Mesothelial cell of epicardium (in vitro differentiated cells): ENCODE measurements around the gene NOS2. TPM values are rescaled to one million over a fixed set of nuclear protein-coding genes. Genes with fewer than 3 reads are reported as not detected.
"Not testable (repeated sequence)": the region's sequence is repeated elsewhere in the genome, so short reads cannot be mapped to it uniquely, and the experiment has no call there.

Experiments used
- DNase-seq, 2 experiments: peaks; one replicate each; pipeline ENCODE4 v3.0.0; 2021; ENCODE audit warnings: low spot score in 2 of 2; ENCODE audit not compliant: unreplicated experiment in 2 of 2
- H3K27ac Mint-ChIP-seq: 2 replicates; pipeline ENCODE4 v1.8.0; 2021; ENCODE audit warnings: mixed read lengths
- H3K27me3 Mint-ChIP-seq: 2 replicates; pipeline ENCODE4 v1.8.0; 2021; ENCODE audit warnings: low read depth, mixed read lengths
- H3K36me3 Mint-ChIP-seq: 2 replicates; pipeline ENCODE4 v1.8.0; 2021; ENCODE audit warnings: mixed read lengths
- H3K4me1 Mint-ChIP-seq: 2 replicates; pipeline ENCODE4 v1.8.0; 2021; ENCODE audit warnings: mixed read lengths
- H3K4me3 Mint-ChIP-seq: 2 replicates; pipeline ENCODE4 v1.8.0; 2021; ENCODE audit warnings: mild to moderate bottlenecking, moderate library complexity, mixed read lengths
- H3K9me3 Mint-ChIP-seq: 2 replicates; pipeline ENCODE4 v1.8.0; 2021; ENCODE audit warnings: mixed read lengths
- total RNA-seq: library from RNA; stranded (reverse); gene quantifications from 3 replicates; pipeline ENCODE4 v1.2.1, GENCODE V29; 2021
- TF ChIP-seq, protein P1 (sequence below): fragments of 200-600 bp; sonication (generic); IDR thresholded peaks from one replicate; pipeline ENCODE4 v1.5.0; 2021; ENCODE audit warnings: antibody characterized with exemption; ENCODE audit not compliant: unreplicated experiment

The NOS2 gene
- total RNA-seq, 1 donor from 2014 or later = 0.18 TPM

DNA sequence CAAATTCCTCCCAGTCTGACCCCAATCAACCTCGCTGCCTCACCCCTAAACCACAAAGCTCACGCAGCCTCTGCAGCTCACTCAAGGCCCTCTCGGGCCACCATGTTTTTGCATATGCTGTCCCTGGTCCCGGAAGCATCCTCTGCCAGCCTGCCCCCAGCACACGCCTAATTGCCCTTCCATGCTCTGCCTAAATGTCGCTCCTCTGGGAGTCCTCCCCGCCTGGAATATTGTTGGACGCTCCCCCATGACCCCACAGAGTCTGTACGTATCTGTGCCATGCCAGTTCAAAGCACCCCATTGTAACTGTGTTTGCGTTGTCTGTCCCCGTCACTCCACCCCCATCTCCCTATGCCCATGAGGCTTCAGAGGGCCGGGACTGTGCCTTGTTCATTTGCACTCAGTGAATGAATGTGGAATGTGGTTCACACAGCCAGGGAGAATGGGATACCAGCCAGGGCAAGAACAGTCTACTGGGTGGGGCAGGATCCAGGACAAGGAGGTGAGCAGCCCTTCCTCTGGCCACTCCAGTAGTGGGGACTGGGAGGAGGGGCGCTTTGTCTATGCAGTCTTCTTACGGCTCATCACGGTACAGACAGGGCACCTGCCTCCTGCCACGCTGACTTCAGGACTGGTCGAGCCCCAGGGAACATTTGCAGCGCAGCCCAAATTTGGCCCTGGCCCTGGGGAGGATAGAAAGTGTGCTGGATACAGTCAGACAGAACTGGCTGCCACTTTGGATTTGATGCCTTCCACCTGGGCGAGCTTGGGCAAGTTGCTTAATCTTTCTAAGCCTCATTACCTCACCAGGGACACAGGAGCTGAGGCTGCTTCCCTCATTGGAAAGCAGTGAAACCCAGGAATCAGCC, 48.5 kb downstream of the NOS2 start:
- no peaks in the 10 kb centered on the region for H3K36me3 Mint-ChIP-seq

GRCh38 chr17:27751166-27751565, 49.2 kb downstream of the NOS2 start:
- no peak for DNase-seq
- H3K36me3 Mint-ChIP-seq = no peaks in the 10 kb centered on the region
- H3K9me3 Mint-ChIP-seq = no peaks in the 10 kb centered on the region
- TF ChIP-seq, protein P1, sequence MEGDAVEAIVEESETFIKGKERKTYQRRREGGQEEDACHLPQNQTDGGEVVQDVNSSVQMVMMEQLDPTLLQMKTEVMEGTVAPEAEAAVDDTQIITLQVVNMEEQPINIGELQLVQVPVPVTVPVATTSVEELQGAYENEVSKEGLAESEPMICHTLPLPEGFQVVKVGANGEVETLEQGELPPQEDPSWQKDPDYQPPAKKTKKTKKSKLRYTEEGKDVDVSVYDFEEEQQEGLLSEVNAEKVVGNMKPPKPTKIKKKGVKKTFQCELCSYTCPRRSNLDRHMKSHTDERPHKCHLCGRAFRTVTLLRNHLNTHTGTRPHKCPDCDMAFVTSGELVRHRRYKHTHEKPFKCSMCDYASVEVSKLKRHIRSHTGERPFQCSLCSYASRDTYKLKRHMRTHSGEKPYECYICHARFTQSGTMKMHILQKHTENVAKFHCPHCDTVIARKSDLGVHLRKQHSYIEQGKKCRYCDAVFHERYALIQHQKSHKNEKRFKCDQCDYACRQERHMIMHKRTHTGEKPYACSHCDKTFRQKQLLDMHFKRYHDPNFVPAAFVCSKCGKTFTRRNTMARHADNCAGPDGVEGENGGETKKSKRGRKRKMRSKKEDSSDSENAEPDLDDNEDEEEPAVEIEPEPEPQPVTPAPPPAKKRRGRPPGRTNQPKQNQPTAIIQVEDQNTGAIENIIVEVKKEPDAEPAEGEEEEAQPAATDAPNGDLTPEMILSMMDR = no peak
- H3K27me3 Mint-ChIP-seq = no peaks in the 10 kb centered on the region
- no peaks in the 10 kb centered on the region for H3K4me1 Mint-ChIP-seq
- no peak overlapping the region for H3K27ac Mint-ChIP-seq
- no peak overlapping the region for H3K4me3 Mint-ChIP-seq

More for the DNA sequence above, 48.5 kb downstream of the NOS2 start:
- no peaks in the 10 kb centered on the region for H3K9me3 Mint-ChIP-seq
- no peaks in the 10 kb centered on the region for H3K4me1 Mint-ChIP-seq
- no peaks in the 10 kb centered on the region for H3K27me3 Mint-ChIP-seq
- no peak overlapping the region for H3K4me3 Mint-ChIP-seq
- no peak overlapping the region for H3K27ac Mint-ChIP-seq
- no peak for DNase-seq
- TF ChIP-seq, protein P1 = no peak

DNA sequence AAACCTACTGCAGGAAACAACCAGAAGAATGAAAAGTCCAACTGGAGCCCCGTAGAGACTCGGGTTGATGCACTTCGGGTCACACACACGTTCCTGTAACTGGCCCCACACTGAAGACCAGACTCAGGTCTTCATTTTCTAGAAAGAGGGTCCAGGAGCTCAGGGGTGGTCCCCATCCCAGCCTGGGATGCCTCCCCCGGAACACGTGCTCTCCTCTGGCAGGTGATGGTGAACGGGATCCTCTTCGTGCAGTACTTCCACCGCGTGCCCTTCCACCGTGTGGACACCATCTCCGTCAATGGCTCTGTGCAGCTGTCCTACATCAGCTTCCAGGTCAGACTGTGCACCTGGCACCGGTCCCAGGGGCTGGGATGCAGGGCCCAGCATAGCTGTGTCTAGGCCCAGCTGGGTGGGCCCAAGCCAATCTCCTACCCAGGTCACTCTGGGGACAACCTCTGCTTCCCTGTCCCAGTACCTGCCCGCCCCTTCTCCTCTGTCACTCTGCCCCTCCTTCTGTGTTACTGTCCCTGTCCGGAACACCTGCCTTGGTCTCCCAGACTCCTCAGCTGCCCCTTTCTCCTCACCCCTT, 50.7 kb downstream of the NOS2 start:
- not testable (repeated sequence) for H3K4me1 Mint-ChIP-seq, H3K27me3 Mint-ChIP-seq, H3K9me3 Mint-ChIP-seq, H3K27ac Mint-ChIP-seq, H3K36me3 Mint-ChIP-seq, DNase-seq, H3K4me3 Mint-ChIP-seq

DNA sequence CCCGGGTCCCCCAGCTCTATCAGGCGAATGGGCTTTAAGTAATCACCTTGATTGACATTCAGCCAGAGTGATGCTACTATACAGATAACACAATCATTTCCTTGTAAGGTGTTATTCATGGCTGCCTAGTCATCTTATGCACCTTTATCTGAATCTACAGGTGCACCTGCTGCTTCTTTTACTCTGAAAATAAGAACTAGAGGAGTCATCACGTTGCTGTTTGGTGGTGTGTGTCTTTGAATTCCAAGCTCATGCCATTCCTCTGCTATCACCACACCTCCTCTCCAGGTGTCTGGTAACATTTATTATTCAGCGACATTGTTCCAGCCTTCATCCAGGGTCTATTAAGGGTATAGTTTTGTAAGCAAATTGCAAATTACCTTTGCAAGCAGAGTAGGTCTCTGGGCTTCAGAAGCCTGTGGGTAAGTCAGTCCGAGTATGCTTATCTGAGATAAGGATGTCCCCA, 51.9 kb downstream of the NOS2 start:
- DNase-seq = no peak
- no peaks in the 10 kb centered on the region for H3K9me3 Mint-ChIP-seq

DNA sequence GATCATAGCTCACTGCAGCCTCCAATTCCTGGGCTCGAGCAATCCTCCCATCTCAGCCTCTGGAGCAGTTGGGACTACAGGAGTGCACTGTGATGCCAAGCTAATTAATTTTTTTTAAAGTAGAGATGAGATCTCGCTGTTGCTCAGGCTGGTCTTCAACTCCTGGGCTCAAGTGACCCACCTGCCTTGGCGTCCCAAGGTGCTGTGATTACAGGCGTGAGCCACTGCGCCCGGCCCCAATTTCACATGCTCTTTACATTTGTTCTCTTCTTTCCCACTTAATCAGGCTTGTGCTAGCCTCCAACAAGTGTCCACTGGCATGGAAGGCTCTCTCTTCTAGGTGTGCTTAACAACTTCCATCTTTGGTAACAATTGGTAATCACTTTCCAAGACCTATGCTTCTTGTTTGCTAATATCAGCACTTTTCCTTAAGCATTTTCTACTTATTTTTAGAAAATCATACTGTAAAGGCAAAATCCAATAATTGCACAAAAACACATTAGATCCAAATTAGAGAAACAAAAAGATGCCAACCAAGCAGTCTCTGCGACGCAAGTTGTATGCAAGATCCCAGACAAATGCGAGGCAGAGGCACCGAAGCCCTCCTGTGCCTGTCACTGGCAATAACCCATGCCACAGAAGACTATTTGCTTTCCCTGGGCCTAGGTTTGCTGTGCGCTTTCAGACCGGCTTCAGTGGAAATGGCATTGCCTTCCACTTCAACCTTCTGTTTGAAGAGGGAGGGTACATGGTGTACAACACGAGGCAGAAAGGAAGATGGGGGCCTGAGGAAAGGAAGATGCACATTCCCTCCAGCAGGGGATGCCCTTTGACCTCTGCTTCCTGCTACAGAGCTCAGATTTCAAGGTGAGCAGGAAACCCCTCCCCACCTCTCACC, 52.6 kb downstream of the NOS2 start:
- TF ChIP-seq, protein P1 = peak; percentile 18
- Mint-ChIP-seq H3K27ac (no peak overlapping the region), H3K9me3 (no peaks in the 10 kb centered on the region), H3K4me1 (no peaks in the 10 kb centered on the region), H3K4me3 (no peak overlapping the region), H3K36me3 (no peaks in the 10 kb centered on the region), H3K27me3 (no peaks in the 10 kb centered on the region)
- DNase-seq = no peak

More for the DNA sequence above, 51.9 kb downstream of the NOS2 start:
- TF ChIP-seq, protein P1 = peak; percentile 1
- Mint-ChIP-seq H3K4me3 (no peak overlapping the region), H3K36me3 (no peaks in the 10 kb centered on the region), H3K27me3 (no peaks in the 10 kb centered on the region), H3K4me1 (no peaks in the 10 kb centered on the region), H3K27ac (no peak overlapping the region)
